SK-N-MC (cell line): ENCODE measurements around the gene CATSPERE.
A peak's percentile ranks its signal among the peaks of the same experiment; 100 is the strongest.
"Not testable (repeated sequence)": the region's sequence is repeated elsewhere in the genome, so short reads cannot be mapped to it uniquely, and the experiment has no call there.

Experiments
- DNase-seq: peaks from one replicate; pipeline ENCODE4 v3.0.0-alpha.2; 2011; ENCODE audit warnings: low read depth, low spot score
- H3K27ac ChIP-seq: fragments of 200-600 bp; sonication (generic); 2 replicates; pipeline ENCODE4 v1.5.1; 2016; ENCODE audit warnings: mixed run types
- H3K36me3 ChIP-seq: fragments of 200-600 bp; sonication (generic); 2 replicates; pipeline ENCODE4 v1.6.1; 2017; ENCODE audit warnings: antibody characterized with exemption, low read length, mixed read lengths; ENCODE audit not compliant: insufficient read depth
- H3K4me3 ChIP-seq: fragments of 200-600 bp; sonication (generic); 2 replicates; pipeline ENCODE4 v1.5.1; 2016
- H3K9ac ChIP-seq: fragments of 200-600 bp; sonication (generic); 2 replicates; pipeline ENCODE4 v1.8.0; 2017; ENCODE audit warnings: mixed run types, mixed read lengths; ENCODE audit not compliant: insufficient read length
- H3K9me3 ChIP-seq: fragments of 200-600 bp; sonication (generic); 2 replicates; pipeline ENCODE4 v1.6.1; 2017; ENCODE audit warnings: low read depth, mild to moderate bottlenecking, antibody characterized with exemption, low read length, moderate library complexity, mixed read lengths
- EZH2 ChIP-seq: fragments of 200-600 bp; sonication (generic); IDR thresholded peaks from one replicate; pipeline ENCODE4 v1.6.1; 2017; ENCODE audit warnings: antibody characterized with exemption
- FOXP2 ChIP-seq: optimal IDR thresholded peaks from 2 replicates; pipeline ENCODE3; 2011; ENCODE audit warnings: mild to moderate bottlenecking, moderate library complexity; ENCODE audit not compliant: insufficient read depth; ENCODE audit errors: extremely low read length, control extremely low read depth
- POLR2AphosphoS5 ChIP-seq: IDR thresholded peaks from 2 replicates; pipeline ENCODE4 v1.6.1; 2012; ENCODE audit warnings: mild to moderate bottlenecking, low read depth, low read length, borderline replicate concordance

CATSPERE gene

DNA sequence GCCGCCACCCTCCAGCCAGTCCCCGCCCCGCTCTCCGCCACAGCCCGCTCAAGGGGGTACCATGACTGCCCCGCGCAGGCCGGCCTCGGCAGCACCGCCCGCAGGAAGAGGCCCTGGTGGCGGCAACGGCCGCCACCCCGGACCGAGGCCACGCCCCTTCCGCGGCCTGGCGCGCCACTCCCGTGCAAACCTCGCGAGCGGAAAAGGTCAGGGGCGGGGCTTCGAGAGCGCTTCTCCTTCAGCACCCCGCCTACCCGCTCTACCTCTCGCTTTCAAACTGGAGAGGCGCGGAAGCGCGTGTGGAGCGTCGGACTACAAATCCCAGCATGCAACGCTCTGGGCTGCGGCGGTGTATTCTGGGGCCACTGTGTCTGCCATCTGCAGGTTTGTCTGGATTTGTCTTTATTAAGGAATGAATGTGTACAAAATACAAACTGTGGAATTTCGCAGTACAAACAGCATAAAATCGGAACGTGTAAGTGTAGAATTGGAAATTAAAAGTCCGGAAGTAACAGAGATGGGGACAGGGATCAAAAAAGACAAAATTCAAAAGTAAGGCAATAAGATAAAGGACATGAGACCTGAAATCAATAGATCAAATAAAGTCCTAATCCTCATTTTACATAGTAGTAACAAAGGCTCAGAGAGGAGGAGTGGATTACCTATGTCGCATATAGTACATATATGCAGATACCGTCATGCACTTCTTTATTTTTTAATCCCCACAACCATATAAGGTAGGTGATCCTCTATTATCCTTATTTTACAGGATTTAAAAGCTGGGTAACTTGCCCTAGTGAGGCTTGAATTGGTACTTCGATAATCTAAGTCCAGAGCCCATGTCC lies 8.9 kb upstream of the CATSPERE start:
- Histone ChIP-seq H3K36me3 (peaks cover 12% of the 10 kb centered on the region), H3K9ac (peak overlapping the region; percentile 90), H3K9me3 (no peaks in the 10 kb centered on the region), H3K27ac (peak overlapping the region; percentile 64), H3K4me3 (peak overlapping the region; percentile 96)
- TF ChIP-seq FOXP2 (no peak), POLR2AphosphoS5 (peak; percentile 63)
- DNase-seq, result peak; percentile 94

- no peak for DNase-seq
- no peak overlapping the region for H3K4me3 ChIP-seq
Observed at GRCh38 chr1:244454412-244454811, 6.7 kb upstream of the CATSPERE start.

DNA sequence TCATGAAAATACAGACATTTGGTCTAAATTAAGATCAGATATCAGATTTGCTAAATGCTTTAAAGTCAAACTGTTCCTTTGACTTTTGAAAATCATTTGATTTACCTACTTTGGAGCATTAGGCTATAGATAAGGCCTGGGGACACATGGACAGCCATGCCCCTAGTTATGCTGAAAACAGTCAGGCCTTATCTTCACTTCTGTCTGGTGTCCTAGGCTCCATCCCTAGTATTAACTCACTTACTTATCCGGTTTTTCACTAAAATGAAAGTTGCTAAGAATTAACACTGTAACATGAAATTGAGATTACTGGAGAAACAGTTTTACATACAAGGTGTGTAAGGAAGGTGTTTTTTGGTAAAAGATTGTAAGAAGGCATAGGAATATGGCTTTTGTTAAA lies 4.5 kb upstream of the CATSPERE start:
- Histone ChIP-seq H3K27ac (no peak overlapping the region), H3K4me3 (no peak overlapping the region), H3K9ac (no peak overlapping the region), H3K9me3 (no peaks in the 10 kb centered on the region), H3K36me3 (no peaks in the 10 kb centered on the region)
- DNase-seq, result no peak
- TF ChIP-seq EZH2 (no peak), POLR2AphosphoS5 (no peak), FOXP2 (no peak)

More at GRCh38 chr1:244454412-244454811, 6.7 kb upstream of the CATSPERE start:
- Histone ChIP-seq H3K9me3 (no peaks in the 10 kb centered on the region), H3K9ac (no peak overlapping the region), H3K36me3 (peaks cover 10% of the 10 kb centered on the region), H3K27ac (no peak overlapping the region)
- TF ChIP-seq FOXP2 (no peak), POLR2AphosphoS5 (no peak), EZH2 (no peak)

DNA sequence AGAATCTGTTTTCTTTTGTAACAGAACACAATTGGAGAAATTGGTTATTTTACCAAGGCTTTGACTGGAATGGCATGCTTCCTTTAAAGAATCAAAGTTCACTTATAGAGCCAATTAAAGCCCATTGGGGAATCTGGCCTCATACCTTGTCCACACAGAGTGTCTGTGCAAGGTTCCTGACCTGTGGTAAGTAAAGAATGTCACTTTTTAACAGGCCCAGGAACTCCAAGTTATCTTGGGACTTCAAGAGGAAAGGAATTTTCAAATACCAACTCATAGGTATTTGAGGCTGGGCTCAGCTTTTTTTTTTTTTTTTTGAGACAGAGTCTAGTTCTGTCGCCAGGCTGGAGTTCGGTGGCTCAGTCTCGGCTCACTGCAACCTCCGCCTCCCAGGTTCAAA lies 2.3 kb upstream of the CATSPERE start:
- no peak overlapping the region for H3K9ac ChIP-seq
- no peak for DNase-seq
- no peaks in the 10 kb centered on the region for H3K36me3 ChIP-seq
- no peaks in the 10 kb centered on the region for H3K9me3 ChIP-seq
- H3K27ac ChIP-seq, result no peak overlapping the region
- TF ChIP-seq POLR2AphosphoS5, result no peak
- TF ChIP-seq FOXP2, result no peak
- TF ChIP-seq EZH2, result no peak
- no peak overlapping the region for H3K4me3 ChIP-seq

DNA sequence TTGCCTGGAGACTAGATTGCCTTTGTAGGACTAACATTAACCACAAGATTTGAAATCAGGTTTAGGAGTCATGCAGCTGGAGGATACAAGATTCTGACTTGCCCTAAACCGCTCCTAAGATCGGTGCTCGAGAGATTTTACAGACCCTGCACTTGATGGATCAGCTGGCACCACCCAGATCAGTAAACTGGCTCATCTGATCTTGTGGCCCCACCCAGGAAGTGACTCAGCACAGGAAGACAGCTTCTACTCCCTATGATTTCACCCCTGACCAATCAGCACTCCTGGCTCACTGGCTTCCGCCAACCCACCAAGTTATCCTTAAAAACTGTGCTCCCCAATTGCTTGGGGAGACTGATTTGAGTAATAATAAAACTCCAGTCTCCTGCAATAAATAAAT lies 876 bp upstream of the CATSPERE start:
- Histone ChIP-seq H3K4me3 (no peak overlapping the region), H3K36me3 (no peaks in the 10 kb centered on the region), H3K9me3 (no peaks in the 10 kb centered on the region), H3K27ac (no peak overlapping the region), H3K9ac (no peak overlapping the region)
- no peak for TF ChIP-seq EZH2
- TF ChIP-seq POLR2AphosphoS5, result no peak
- TF ChIP-seq FOXP2, result no peak
- no peak for DNase-seq

GRCh38 chr1:244466724-244467123 lies 5.7 kb downstream of the CATSPERE start:
- H3K36me3 ChIP-seq, result no peaks in the 10 kb centered on the region
- no peak overlapping the region for H3K27ac ChIP-seq
- no peak overlapping the region for H3K9ac ChIP-seq
- TF ChIP-seq EZH2, result no peak
- TF ChIP-seq FOXP2, result no peak
- no peak for TF ChIP-seq POLR2AphosphoS5
- DNase-seq, result no peak
- H3K9me3 ChIP-seq, result no peaks in the 10 kb centered on the region
- no peak overlapping the region for H3K4me3 ChIP-seq

- no peak overlapping the region for H3K27ac ChIP-seq
- TF ChIP-seq POLR2AphosphoS5 (no peak), EZH2 (no peak), FOXP2 (no peak)
- DNase-seq, result no peak
Observed at GRCh38 chr1:244473059-244473605, 12.1 kb downstream of the CATSPERE start.

GRCh38 chr1:244484971-244485370 lies 23.9 kb downstream of the CATSPERE start:
- not testable (repeated sequence) for H3K9me3 ChIP-seq, H3K4me3 ChIP-seq, H3K9ac ChIP-seq, H3K27ac ChIP-seq, DNase-seq, H3K36me3 ChIP-seq

More at GRCh38 chr1:244473059-244473605, 12.1 kb downstream of the CATSPERE start:
- no peak overlapping the region for H3K9ac ChIP-seq
- no peaks in the 10 kb centered on the region for H3K9me3 ChIP-seq
- H3K4me3 ChIP-seq, result no peak overlapping the region
- no peaks in the 10 kb centered on the region for H3K36me3 ChIP-seq

DNA sequence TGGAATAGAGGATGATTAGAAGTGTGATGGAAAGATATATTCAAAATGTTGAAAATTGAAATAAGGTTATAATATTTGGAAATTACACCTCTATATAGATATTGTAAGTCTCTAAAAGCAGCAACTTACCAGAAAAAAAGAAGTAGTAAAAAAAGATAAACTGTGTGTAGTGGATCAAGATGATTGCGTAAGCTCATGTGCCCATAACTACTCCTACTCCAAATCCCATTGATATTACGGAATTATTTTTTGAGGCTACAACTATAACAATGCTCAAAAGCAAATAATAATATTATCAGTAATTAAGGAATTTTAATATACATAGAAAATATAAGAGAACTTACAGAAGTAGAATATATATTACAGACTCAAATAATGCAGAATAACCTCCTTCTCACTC lies 33.6 kb downstream of the CATSPERE start:
- H3K27ac ChIP-seq, result no peak overlapping the region
- no peak overlapping the region for H3K4me3 ChIP-seq
- no peak for TF ChIP-seq POLR2AphosphoS5
- DNase-seq, result no peak
- H3K9ac ChIP-seq, result no peak overlapping the region
- no peaks in the 10 kb centered on the region for H3K36me3 ChIP-seq
- no peaks in the 10 kb centered on the region for H3K9me3 ChIP-seq
